Fibroblast of lung (primary cell): ENCODE measurements around the gene ZNF197.

Experiments
- CTCF ChIP-seq, 2 donors: IDR thresholded peaks in 1 of 2; conservative IDR thresholded peaks in 1 of 2; 1 replicate in 1 of 2; 2 replicates in 1 of 2; pipeline ENCODE4 v1.5.1; 2011 to 2012; ENCODE audit warnings: low read length in 2 of 2, control low read depth in 1 of 2, inconsistent platforms in 1 of 2, low read depth in 1 of 2, mild to moderate bottlenecking in 1 of 2
- EZH2 ChIP-seq: IDR thresholded peaks from 2 replicates; pipeline ENCODE4 v1.5.1; 2012; ENCODE audit warnings: low read length, control low read depth, mild to moderate bottlenecking; ENCODE audit errors: missing control alignments

DNA sequence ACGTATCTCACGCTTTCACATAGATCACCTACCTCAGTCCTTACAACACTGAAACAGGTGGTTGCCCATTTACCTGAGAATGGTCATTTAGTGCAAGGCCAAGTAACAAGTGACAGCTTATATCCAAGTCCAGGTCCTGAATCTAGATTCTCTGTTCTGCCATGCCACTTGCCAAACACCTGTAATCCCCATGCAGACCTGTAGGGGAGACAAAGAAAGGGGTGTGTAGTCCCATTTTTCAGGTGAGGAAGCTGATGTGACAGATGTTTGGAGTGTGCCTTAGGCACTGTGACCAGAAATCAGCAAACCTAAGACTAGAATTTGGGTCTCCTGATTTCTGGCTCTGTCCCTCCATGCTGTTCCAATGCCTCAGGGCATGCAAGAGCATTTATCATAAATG lies 36.4 kb downstream of the ZNF197 start:
- peak in 1 of 2 donors; percentile 26 for TF ChIP-seq CTCF (conservative IDR thresholded peaks at IDR 0.05 in 1 of 2, IDR thresholded peaks at IDR 0.05 in 1 of 2; ENCODE audit: low read depth in 1 of 2, low read length in 2 of 2)
- TF ChIP-seq EZH2: no peak
